Right lobe of liver (tissue), 6 donors: Measurements from ENCODE around the gene GPX8. TPM values are rescaled to one million over a fixed set of nuclear protein-coding genes. Genes with fewer than 3 reads are reported as not detected.
A peak's percentile ranks its signal among the peaks of the same experiment; 100 is the strongest.

Source experiments
- ATAC-seq, 4 donors: fragments of 200-7000 bp; cut with Tn5 transposase; one replicate each; pipeline ENCODE4 v1.9.1; 2020; ENCODE audit warnings: mild to moderate bottlenecking in 4 of 4, moderate library complexity in 4 of 4
- DNase-seq, 3 donors: peaks; one replicate each; pipeline ENCODE4 v3.0.0-alpha.2; 2020
- H3K27ac ChIP-seq, 3 donors: fragments of 200-600 bp; one replicate each; pipeline ENCODE4 v1.8.0; 2022
- H3K27me3 ChIP-seq, 2 donors: fragments of 200-600 bp; one replicate each; pipeline ENCODE4 v1.8.0; 2022
- H3K36me3 ChIP-seq, 4 donors: fragments of 200-600 bp; sonication (generic) in 1 of 4; one replicate each; pipeline versions ENCODE4 v1.5.1 to v1.8.0; 2017 to 2022; ENCODE audit warnings: control low read depth in 1 of 4
- H3K4me1 ChIP-seq, 4 donors: fragments of 200-600 bp; sonication (generic) in 1 of 4; one replicate each; pipeline versions ENCODE4 v1.5.1 to v1.8.0; 2017 to 2022; ENCODE audit warnings: control low read depth in 1 of 4
- H3K4me3 ChIP-seq, 3 donors: fragments of 200-600 bp; one replicate each; pipeline ENCODE4 v1.8.0; 2022
- H3K9me3 ChIP-seq, 4 donors: fragments of 200-600 bp; sonication (generic) in 1 of 4; one replicate each; pipeline versions ENCODE4 v1.5.1 to v1.8.0; 2017 to 2022; ENCODE audit warnings: control low read depth in 1 of 4
- CTCF ChIP-seq, 4 donors: fragments of 200-600 bp in 3 of 4; fragments of 450-650 bp in 1 of 4; IDR thresholded peaks; one replicate each; pipeline versions ENCODE4 v1.5.1 to v1.8.0; 2016 to 2022; ENCODE audit warnings: antibody characterized with exemption in 4 of 4, mild to moderate bottlenecking in 2 of 4
- POLR2A ChIP-seq: fragments of 450-650 bp; IDR thresholded peaks from one replicate; pipeline ENCODE4 v1.6.1; 2017; ENCODE audit warnings: antibody characterized with exemption, mild to moderate bottlenecking
- WGBS: methylation state at CpG from one replicate; pipeline ENCODE4 v1.1.6; 2018; ENCODE audit warnings: low coverage, low lambda C conversion rate; ENCODE audit not compliant: insufficient coverage; ENCODE audit errors: missing lambda C conversion rate; 5-methylcytosine and 5-hydroxymethylcytosine counted together
- intact Hi-C, 2 donors: fragments of 100-400 bp; cut with DNase I; formaldehyde crosslinking; loops; one replicate each; pipeline versions ENCODE4 v1.11.2 to v1.14.1; 2022
- total RNA-seq, 6 experiments: library from RNA; depleted of rRNA in 2 of 6; stranded (reverse); fragments of >200 nt in 2 of 6; fragmentation: NEBNext Ultra II Directional in 3 of 6; extraction: Animal tissue kit (Norgen Biotek cat#: 25700) in 3 of 6; gene quantifications; one replicate each; pipeline versions ENCODE4 v1.1.0 to v1.2.4, GENCODE V29; 2016 to 2023
- donor health status: DM: no; HTN: yes; CAD: no.
- donor health status: DM: no; HTN: no; CAD: no.
- donor health status: DM: no; HTN: no; CAD: no.
- donor health status: DM: no; HTN: yes; CAD: no.
- donor health status: DM: no; HTN: yes; CAD: no.

GPX8 gene
- total RNA-seq, 6 experiments from 2014 or later, result 0.24 to 3.2 (median 1.4) TPM

- ATAC-seq (peak in 2 of 4 donors; percentile 29 to 51), DNase-seq (no peak)
- Histone ChIP-seq H3K27ac (no peak overlapping the region), H3K4me3 (peak overlapping the region; percentile 8 to 15 (median 9)), H3K27me3 (no peaks in the 10 kb centered on the region), H3K4me1 (no peaks in the 10 kb centered on the region), H3K36me3 (no peaks in the 10 kb centered on the region), H3K9me3 (no peaks in the 10 kb centered on the region)
- intact Hi-C loops, result no loop called here
- no peak for TF ChIP-seq POLR2A
- 32% methylated on average over 9 of the region's 9 CpGs for WGBS
Measured at GRCh38 chr5:55160493-55161209, 680 bp downstream of the GPX8 start.

GRCh38 chr5:55162666-55163065 is 2.7 kb downstream of the GPX8 start:
- Histone ChIP-seq H3K27me3 (no peaks in the 10 kb centered on the region), H3K36me3 (no peaks in the 10 kb centered on the region), H3K9me3 (no peaks in the 10 kb centered on the region), H3K4me1 (no peaks in the 10 kb centered on the region), H3K4me3 (no peak overlapping the region), H3K27ac (no peak overlapping the region)
- no peak for ATAC-seq
- intact Hi-C loops, result no loop called here
- DNase-seq, result no peak
- no peak for TF ChIP-seq CTCF (IDR thresholded peaks at IDR 0.05)
- WGBS, result 77% methylated on average over 4 of the region's 4 CpGs

GRCh38 chr5:55171471-55171870 is 11.5 kb downstream of the GPX8 start:
- Histone ChIP-seq H3K9me3 (no peaks in the 10 kb centered on the region), H3K4me3 (no peak overlapping the region), H3K4me1 (peaks cover 0 to 27% (median 11%) of the 10 kb centered on the region in 4 donors), H3K27ac (no peak overlapping the region), H3K27me3 (peaks cover 4 to 24% of the 10 kb centered on the region in 2 donors), H3K36me3 (no peaks in the 10 kb centered on the region)
- WGBS, result 12% methylated on average over 2 of the region's 2 CpGs
- DNase-seq (no peak), ATAC-seq (no peak)
- intact Hi-C loops, result no loop called here
- TF ChIP-seq CTCF (IDR thresholded peaks at IDR 0.05), result no peak
- TF ChIP-seq POLR2A, result no peak

- DNase-seq, result peak in 1 of 3 donors; percentile 64
- TF ChIP-seq CTCF (IDR thresholded peaks at IDR 0.05) (peak; percentile 84 to 87 (median 85)), POLR2A (no peak)
- intact Hi-C loops, result no loop called here
- peak; percentile 82 to 86 (median 83) for ATAC-seq
- Histone ChIP-seq H3K27me3 (peaks cover 4 to 24% of the 10 kb centered on the region in 2 donors), H3K4me1 (peaks cover 0 to 28% (median 11%) of the 10 kb centered on the region in 4 donors), H3K4me3 (peak overlapping the region; percentile 38 to 52 (median 42)), H3K9me3 (no peaks in the 10 kb centered on the region), H3K27ac (no peak overlapping the region), H3K36me3 (no peaks in the 10 kb centered on the region)
- 3% methylated on average over 12 of the region's 15 CpGs for WGBS
Measured at GRCh38 chr5:55172051-55172899, 12.3 kb downstream of the GPX8 start.
